Measurements from ENCODE around the gene OSBPL6. TPM values are rescaled to one million over a fixed set of nuclear protein-coding genes. Genes with fewer than 3 reads are reported as not detected.

Gene OSBPL6
- total and polyA plus RNA-seq, 11 donors, result 1.2 to 9.6 (median 4.2) TPM

DNA sequence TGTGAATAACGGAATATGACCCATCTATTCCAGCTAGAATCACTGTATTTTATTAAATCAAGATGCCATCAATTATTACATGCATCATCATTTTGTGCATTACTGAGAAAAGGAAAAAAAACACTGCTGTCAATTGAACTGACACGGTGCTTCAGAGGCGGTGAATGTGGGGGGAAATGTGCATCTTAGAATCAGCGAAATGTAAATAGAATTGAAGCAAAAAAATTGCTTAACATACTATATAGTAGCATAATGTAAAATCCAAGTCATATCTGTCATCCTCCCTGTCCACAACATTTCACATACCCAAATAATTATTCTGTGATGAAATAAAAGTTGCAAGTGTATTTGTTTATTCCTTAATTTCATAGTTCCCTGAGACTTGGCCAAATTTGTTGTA, 172.1 kb downstream of the OSBPL6 start:
- Histone ChIP-seq H3K27ac (no peak overlapping the region), H3K36me3 (peaks cover 0 to 13% (median 0%) of the 10 kb centered on the region in 9 donors), H3K27me3 (no peaks in the 10 kb centered on the region), H3K4me1 (no peaks in the 10 kb centered on the region), H3K9me3 (no peaks in the 10 kb centered on the region), H3K4me3 (no peak overlapping the region)
- ATAC-seq, result no peak
- TF ChIP-seq, protein P1, sequence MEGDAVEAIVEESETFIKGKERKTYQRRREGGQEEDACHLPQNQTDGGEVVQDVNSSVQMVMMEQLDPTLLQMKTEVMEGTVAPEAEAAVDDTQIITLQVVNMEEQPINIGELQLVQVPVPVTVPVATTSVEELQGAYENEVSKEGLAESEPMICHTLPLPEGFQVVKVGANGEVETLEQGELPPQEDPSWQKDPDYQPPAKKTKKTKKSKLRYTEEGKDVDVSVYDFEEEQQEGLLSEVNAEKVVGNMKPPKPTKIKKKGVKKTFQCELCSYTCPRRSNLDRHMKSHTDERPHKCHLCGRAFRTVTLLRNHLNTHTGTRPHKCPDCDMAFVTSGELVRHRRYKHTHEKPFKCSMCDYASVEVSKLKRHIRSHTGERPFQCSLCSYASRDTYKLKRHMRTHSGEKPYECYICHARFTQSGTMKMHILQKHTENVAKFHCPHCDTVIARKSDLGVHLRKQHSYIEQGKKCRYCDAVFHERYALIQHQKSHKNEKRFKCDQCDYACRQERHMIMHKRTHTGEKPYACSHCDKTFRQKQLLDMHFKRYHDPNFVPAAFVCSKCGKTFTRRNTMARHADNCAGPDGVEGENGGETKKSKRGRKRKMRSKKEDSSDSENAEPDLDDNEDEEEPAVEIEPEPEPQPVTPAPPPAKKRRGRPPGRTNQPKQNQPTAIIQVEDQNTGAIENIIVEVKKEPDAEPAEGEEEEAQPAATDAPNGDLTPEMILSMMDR (IDR thresholded peaks at IDR 0.05), result no peak
- no peak for TF ChIP-seq POLR2A (IDR thresholded peaks at IDR 0.05)
- 85 to 90% (median 89%) methylated on average over 4 of the region's 4 CpGs for WGBS, 4 donors
- intact Hi-C loops (cut with DNase I), result no loop called here
- DNase-seq, result no peak

GRCh38 chr2:178367344-178367743, 173.0 kb downstream of the OSBPL6 start:
- H3K27me3 ChIP-seq, result no peaks in the 10 kb centered on the region
- TF ChIP-seq POLR2A (IDR thresholded peaks at IDR 0.05), result no peak
- TF ChIP-seq, protein P1 (IDR thresholded peaks at IDR 0.05), result no peak
- DNase-seq, result no peak
- H3K4me1 ChIP-seq, result no peaks in the 10 kb centered on the region
- 88 to 94% (median 91%) methylated on average over 1 of the region's 1 CpG for WGBS, 4 donors
- intact Hi-C loops (cut with DNase I), result no loop called here
- peaks cover 0 to 6% (median 0%) of the 10 kb centered on the region in 9 donors for H3K36me3 ChIP-seq
- H3K27ac ChIP-seq, result no peak overlapping the region
- H3K9me3 ChIP-seq, result no peaks in the 10 kb centered on the region
- ATAC-seq, result no peak
- no peak overlapping the region for H3K4me3 ChIP-seq

DNA sequence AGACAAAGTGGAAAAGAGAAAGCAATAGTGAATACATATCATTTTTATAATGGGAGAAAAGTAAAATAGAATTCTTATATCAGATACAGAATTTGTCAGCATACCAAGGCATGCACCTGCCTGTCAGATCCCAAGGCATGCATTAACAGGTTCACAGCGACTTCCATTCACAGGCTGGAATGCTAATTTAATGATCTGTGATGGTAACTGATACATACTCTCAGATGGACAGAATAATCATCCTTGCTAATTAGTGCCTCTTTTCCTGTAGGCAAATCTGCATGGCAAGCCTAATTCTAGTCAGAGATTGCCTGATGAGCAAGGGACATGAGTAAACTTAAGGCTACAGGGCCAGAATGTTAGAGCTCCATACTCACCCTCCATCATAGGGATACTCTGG, 180.6 kb downstream of the OSBPL6 start:
- Histone ChIP-seq H3K27me3 (no peaks in the 10 kb centered on the region), H3K36me3 (peaks cover 0 to 6% (median 0%) of the 10 kb centered on the region in 9 donors), H3K27ac (no peak overlapping the region), H3K4me3 (no peak overlapping the region), H3K9me3 (no peaks in the 10 kb centered on the region), H3K4me1 (no peaks in the 10 kb centered on the region)
- TF ChIP-seq, protein P1 (IDR thresholded peaks at IDR 0.05), result no peak
- no peak for TF ChIP-seq POLR2A (IDR thresholded peaks at IDR 0.05)
- no peak for ATAC-seq
- 72 to 83% (median 76%) methylated on average over 1 of the region's 1 CpG for WGBS, 4 donors
- no peak for DNase-seq
- intact Hi-C loops (cut with DNase I), result no loop called here

DNA sequence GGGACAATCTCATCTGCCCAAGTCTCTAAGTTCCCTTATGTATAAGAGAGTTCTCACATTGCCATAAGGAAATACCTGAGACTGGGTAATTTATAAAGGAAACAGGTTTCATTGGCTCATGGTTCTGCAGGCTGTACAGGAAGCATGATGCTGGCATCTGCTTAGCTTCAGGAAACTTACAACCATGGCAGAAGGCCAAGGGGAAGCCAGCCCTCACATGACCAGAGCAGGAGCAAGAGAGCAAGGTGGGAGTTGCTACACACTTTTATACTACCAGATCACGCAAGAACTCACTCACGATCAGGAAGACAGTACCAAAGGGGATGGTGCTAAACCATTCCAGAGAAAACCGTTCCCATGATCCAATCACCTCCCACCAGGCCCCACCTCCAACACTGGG, 182.7 kb downstream of the OSBPL6 start:
- H3K4me1 ChIP-seq, result no peaks in the 10 kb centered on the region
- H3K27me3 ChIP-seq, result no peaks in the 10 kb centered on the region
- intact Hi-C loops (cut with DNase I), result no loop called here
- H3K9me3 ChIP-seq, result no peaks in the 10 kb centered on the region
- H3K4me3 ChIP-seq, result no peak overlapping the region
- no peak for TF ChIP-seq POLR2A (IDR thresholded peaks at IDR 0.05)
- TF ChIP-seq, protein P1 (IDR thresholded peaks at IDR 0.05), result no peak
- H3K27ac ChIP-seq, result no peak overlapping the region
- no peak for DNase-seq
- peaks cover 0 to 9% (median 0%) of the 10 kb centered on the region in 9 donors for H3K36me3 ChIP-seq
- ATAC-seq, result no peak
- 79 to 97% (median 85%) methylated on average over 3 of the region's 3 CpGs for WGBS, 4 donors

Measured in heart left ventricle (tissue), 16 donors.